Loucy (cell line): ENCODE results near the gene EFL1.

Source experiments
- H2AFZ ChIP-seq: fragments of 200-600 bp; sonication (generic); 2 replicates; pipeline ENCODE4 v1.6.0; 2016; ENCODE audit warnings: antibody characterized with exemption, mild to moderate bottlenecking, low read length, moderate library complexity
- H3F3A ChIP-seq: fragments of 200-600 bp; 2 replicates; pipeline ENCODE4 v1.6.0; 2016; ENCODE audit warnings: antibody characterized with exemption, low read depth, mild to moderate bottlenecking
- H3K27me3 ChIP-seq: fragments of 200-600 bp; sonication (generic); 2 replicates; pipeline ENCODE4 v1.6.1; 2014; ENCODE audit warnings: low read length, mild to moderate bottlenecking; ENCODE audit not compliant: insufficient read depth, poor library complexity, severe bottlenecking
- H3K36me3 ChIP-seq: fragments of 200-600 bp; sonication (generic); 2 replicates; pipeline ENCODE4 v1.6.1; 2016; ENCODE audit warnings: low read length; ENCODE audit not compliant: insufficient read depth
- H3K4me1 ChIP-seq: fragments of 200-600 bp; sonication (generic); 2 replicates; pipeline ENCODE4 v1.5.1; 2014; ENCODE audit warnings: low read length, mild to moderate bottlenecking; ENCODE audit not compliant: insufficient read depth, poor library complexity, severe bottlenecking
- H3K4me2 ChIP-seq: fragments of 200-600 bp; sonication (generic); 2 replicates; pipeline ENCODE4 v1.6.0; 2014; ENCODE audit warnings: antibody characterized with exemption, low read length, low read depth, mild to moderate bottlenecking; ENCODE audit not compliant: poor library complexity, severe bottlenecking
- H3K4me3 ChIP-seq: fragments of 200-600 bp; sonication (generic); 2 replicates; pipeline ENCODE4 v1.5.1; 2014; ENCODE audit warnings: low read length, mild to moderate bottlenecking, mixed read lengths; ENCODE audit not compliant: poor library complexity, severe bottlenecking
- H3K79me2 ChIP-seq: fragments of 200-600 bp; sonication (generic); 2 replicates; pipeline ENCODE4 v1.6.1; 2014; ENCODE audit warnings: low read length; ENCODE audit not compliant: insufficient read depth
- H3K9ac ChIP-seq: fragments of 200-600 bp; sonication (generic); 2 replicates; pipeline ENCODE4 v1.6.0; 2014; ENCODE audit warnings: mild to moderate bottlenecking, low read depth, low read length, moderate library complexity; ENCODE audit not compliant: poor library complexity, severe bottlenecking
- H3K9me2 ChIP-seq: fragments of 200-600 bp; sonication (generic); replicated peaks from 2 replicates; pipeline ENCODE4 v1.6.1; 2016; ENCODE audit warnings: low read depth, low read length, mixed read lengths
- H3K9me3 ChIP-seq: fragments of 200-600 bp; sonication (generic); 2 replicates; pipeline ENCODE4 v1.6.1; 2014; ENCODE audit warnings: mild to moderate bottlenecking, antibody characterized with exemption, low read length, low read depth; ENCODE audit not compliant: insufficient read depth
- H4K20me1 ChIP-seq: fragments of 200-600 bp; sonication (generic); 2 replicates; pipeline ENCODE4 v1.6.0; 2014; ENCODE audit warnings: antibody characterized with exemption, low read length, mild to moderate bottlenecking; ENCODE audit not compliant: insufficient read depth, poor library complexity, severe bottlenecking
- CTCF ChIP-seq: fragments of 200-600 bp; sonication (generic); conservative IDR thresholded peaks from 2 replicates; pipeline ENCODE4 v1.5.1; 2014; ENCODE audit warnings: mild to moderate bottlenecking, antibody characterized with exemption, low read length
- EZH2phosphoT487 ChIP-seq: fragments of 200-600 bp; IDR thresholded peaks from 2 replicates; pipeline ENCODE4 v1.6.1; 2018; ENCODE audit warnings: antibody characterized with exemption, mild to moderate bottlenecking, moderate library complexity, borderline replicate concordance

The EFL1 gene

GRCh38 chr15:82174471-82175235, 87.9 kb downstream of the EFL1 start:
- H3K79me2 ChIP-seq: no peaks in the 10 kb centered on the region
- H3K4me1 ChIP-seq: peaks cover 10% of the 10 kb centered on the region
- H3F3A ChIP-seq: no peaks in the 10 kb centered on the region
- no peaks in the 10 kb centered on the region for H3K9me3 ChIP-seq
- no peak overlapping the region for H3K9ac ChIP-seq
- no peak overlapping the region for H2AFZ ChIP-seq
- H3K36me3 ChIP-seq: no peaks in the 10 kb centered on the region; the same call in 1 of the 2 replicates
- H4K20me1 ChIP-seq: no peaks in the 10 kb centered on the region
- TF ChIP-seq CTCF (no peak), EZH2phosphoT487 (no peak)
- no peak overlapping the region for H3K4me2 ChIP-seq
- no peaks in the 10 kb centered on the region for H3K9me2 ChIP-seq
- H3K27me3 ChIP-seq: no peaks in the 10 kb centered on the region
- no peak overlapping the region for H3K4me3 ChIP-seq

- no peaks in the 10 kb centered on the region for H3K79me2 ChIP-seq
- H3K4me1 ChIP-seq: peaks cover 10% of the 10 kb centered on the region
These were observed 89.4 kb downstream of the EFL1 start for GRCh38 chr15:82173108-82173507.

GRCh38 chr15:82172506-82172905, 90.0 kb downstream of the EFL1 start:
- Histone ChIP-seq H3F3A (no peaks in the 10 kb centered on the region), H3K79me2 (no peaks in the 10 kb centered on the region), H3K27me3 (no peaks in the 10 kb centered on the region), H3K9me3 (no peaks in the 10 kb centered on the region), H3K4me3 (no peak overlapping the region), H2AFZ (no peak overlapping the region), H3K4me1 (peaks cover 6% of the 10 kb centered on the region), H3K4me2 (no peak overlapping the region), H3K9ac (no peak overlapping the region), H4K20me1 (no peaks in the 10 kb centered on the region), H3K36me3 (no peaks in the 10 kb centered on the region; the same call in 1 of the 2 replicates), H3K9me2 (no peaks in the 10 kb centered on the region)
- TF ChIP-seq EZH2phosphoT487 (no peak), CTCF (no peak)

More at GRCh38 chr15:82173108-82173507, 89.4 kb downstream of the EFL1 start:
- Histone ChIP-seq H3K4me3 (no peak overlapping the region), H3K9me2 (no peaks in the 10 kb centered on the region), H3K4me2 (no peak overlapping the region), H4K20me1 (no peaks in the 10 kb centered on the region), H3K36me3 (no peaks in the 10 kb centered on the region; the same call in 1 of the 2 replicates), H3K9ac (no peak overlapping the region), H3K9me3 (no peaks in the 10 kb centered on the region), H3F3A (no peaks in the 10 kb centered on the region), H2AFZ (no peak overlapping the region), H3K27me3 (no peaks in the 10 kb centered on the region)
- TF ChIP-seq EZH2phosphoT487: no peak
- no peak for TF ChIP-seq CTCF
